ENCODE results near the gene RRBP1.
A peak's percentile ranks its signal among the peaks of the same experiment; 100 is the strongest.
"Not testable (repeated sequence)": the region's sequence is repeated elsewhere in the genome, so short reads cannot be mapped to it uniquely, and the experiment has no call there.

Gene RRBP1

GRCh38 chr20:17663486-17663885 lies 18.6 kb downstream of the RRBP1 start:
- DNase-seq (no peak), ATAC-seq (no peak)

- DNase-seq, result no peak
- no peak for ATAC-seq
Measured at GRCh38 chr20:17663040-17663399, 19.0 kb downstream of the RRBP1 start.

GRCh38 chr20:17662333-17663039 lies 19.6 kb downstream of the RRBP1 start:
- ATAC-seq (peak; percentile 66), DNase-seq (peak; percentile 16)

DNA sequence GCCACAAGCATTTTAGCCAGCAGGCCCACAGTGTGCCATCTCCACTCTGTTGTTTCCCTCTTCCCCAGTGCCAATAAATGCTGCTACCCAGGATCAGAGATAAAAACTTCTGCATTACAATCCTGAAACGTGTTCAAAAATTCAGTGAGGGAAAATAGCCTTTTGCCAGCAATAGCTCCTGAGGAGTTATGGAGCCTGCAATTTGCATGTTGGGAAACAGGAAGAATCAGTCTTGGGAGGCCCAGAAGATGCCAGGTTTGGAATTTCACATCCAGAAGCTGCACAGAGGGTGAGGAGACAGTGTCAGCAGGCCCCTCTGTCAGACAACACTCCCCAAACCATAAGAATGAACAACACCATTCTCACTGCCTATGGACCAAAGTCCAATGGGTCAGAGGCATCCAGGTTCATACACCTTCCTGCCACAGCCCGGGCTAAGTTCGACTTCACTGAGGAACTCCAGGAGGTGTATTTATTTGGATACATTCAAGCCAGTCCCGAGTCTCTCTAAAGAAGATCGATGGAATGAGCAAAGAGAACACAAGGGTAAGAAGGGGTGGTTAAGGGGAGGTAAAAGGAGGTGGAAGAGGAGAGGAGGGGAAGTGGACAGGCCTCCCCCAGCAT lies 20.8 kb downstream of the RRBP1 start:
- DNase-seq (no peak), ATAC-seq (no peak)

- DNase-seq, result no peak
Measured at GRCh38 chr20:17660667-17661066, 21.4 kb downstream of the RRBP1 start.

DNA sequence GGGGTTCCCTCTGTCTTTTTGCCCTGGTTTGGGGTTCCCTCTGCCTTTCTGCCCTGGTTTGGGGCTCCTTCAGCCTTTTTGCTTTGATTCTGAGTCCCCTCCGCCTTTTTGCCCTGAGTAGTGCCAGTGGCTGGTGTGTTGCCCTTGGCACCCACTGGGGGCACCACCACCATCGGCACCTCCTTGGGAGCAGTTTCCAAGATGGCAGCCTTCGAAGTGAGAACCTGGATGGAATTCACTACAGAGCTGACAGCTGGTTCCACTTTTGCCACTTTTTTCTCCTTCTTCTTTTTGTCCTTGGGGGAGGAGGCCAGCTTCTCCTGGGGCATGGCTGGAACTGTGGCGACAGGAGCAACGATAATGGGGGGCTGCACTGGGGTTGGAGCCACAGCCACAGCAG lies 22.2 kb downstream of the RRBP1 start:
- DNase-seq (no peak), ATAC-seq (no peak)

More at GRCh38 chr20:17660667-17661066, 21.4 kb downstream of the RRBP1 start:
- no peak for ATAC-seq

- not testable (repeated sequence) for ATAC-seq, DNase-seq
Measured at GRCh38 chr20:17659344-17659743, 22.7 kb downstream of the RRBP1 start.

DNA sequence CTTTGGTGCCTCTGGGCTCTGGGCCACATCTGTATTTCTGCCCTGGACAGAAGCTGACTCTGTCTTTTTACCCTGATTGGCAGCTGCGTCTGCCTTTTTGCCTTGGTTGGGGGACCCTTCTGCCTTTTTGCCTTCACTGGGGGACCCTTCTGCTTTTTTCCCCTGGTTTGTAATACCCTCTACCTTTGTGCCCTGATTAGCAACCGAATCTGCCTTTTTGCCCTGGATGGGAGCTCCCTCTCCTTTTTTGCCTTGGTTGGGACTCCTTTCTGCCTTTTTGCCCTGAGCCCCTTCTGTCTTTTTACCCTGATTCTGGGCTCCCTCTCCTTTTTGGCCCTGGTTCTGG lies 23.4 kb downstream of the RRBP1 start:
- no peak for DNase-seq
- ATAC-seq, result no peak

- ATAC-seq (no peak), DNase-seq (no peak)
Measured at GRCh38 chr20:17657898-17658647, 24.0 kb downstream of the RRBP1 start.

GRCh38 chr20:17657079-17657825 lies 24.8 kb downstream of the RRBP1 start:
- DNase-seq, result no peak
- no peak for ATAC-seq

DNA sequence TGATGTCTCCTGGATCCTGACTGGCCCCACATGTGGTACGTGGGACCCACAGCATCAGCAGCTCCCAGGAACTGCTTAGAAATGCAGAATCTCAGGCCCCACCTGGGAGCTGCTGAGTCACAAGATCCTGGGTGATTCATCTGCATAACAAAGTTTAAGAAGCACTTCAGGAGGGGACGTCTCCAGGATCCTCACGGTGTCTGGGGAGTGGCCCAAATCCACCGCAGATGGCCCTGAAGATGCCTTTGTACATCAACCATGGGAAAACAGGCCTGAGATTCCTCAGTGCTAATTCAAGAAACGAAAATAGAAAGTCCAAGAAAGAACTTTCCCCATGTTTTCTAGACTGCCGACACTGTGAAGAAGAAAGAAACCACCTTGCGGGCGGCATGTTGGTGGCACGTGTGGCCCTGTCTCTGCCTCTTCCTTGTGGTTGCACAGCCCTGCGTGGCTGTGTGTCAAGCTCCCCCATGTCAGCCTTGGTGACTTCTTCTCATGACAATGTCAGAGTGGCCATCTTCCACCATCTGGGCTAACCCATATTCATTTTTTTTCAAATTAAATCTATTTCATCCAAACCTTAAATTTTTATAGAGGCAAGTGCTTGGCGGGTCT lies 26.1 kb downstream of the RRBP1 start:
- DNase-seq (no peak), ATAC-seq (no peak)

- ATAC-seq (no peak), DNase-seq (no peak)
Measured at GRCh38 chr20:17655286-17655651, 26.8 kb downstream of the RRBP1 start.

GRCh38 chr20:17654649-17655285 lies 27.3 kb downstream of the RRBP1 start:
- ATAC-seq (no peak), DNase-seq (peak; percentile 38)

DNA sequence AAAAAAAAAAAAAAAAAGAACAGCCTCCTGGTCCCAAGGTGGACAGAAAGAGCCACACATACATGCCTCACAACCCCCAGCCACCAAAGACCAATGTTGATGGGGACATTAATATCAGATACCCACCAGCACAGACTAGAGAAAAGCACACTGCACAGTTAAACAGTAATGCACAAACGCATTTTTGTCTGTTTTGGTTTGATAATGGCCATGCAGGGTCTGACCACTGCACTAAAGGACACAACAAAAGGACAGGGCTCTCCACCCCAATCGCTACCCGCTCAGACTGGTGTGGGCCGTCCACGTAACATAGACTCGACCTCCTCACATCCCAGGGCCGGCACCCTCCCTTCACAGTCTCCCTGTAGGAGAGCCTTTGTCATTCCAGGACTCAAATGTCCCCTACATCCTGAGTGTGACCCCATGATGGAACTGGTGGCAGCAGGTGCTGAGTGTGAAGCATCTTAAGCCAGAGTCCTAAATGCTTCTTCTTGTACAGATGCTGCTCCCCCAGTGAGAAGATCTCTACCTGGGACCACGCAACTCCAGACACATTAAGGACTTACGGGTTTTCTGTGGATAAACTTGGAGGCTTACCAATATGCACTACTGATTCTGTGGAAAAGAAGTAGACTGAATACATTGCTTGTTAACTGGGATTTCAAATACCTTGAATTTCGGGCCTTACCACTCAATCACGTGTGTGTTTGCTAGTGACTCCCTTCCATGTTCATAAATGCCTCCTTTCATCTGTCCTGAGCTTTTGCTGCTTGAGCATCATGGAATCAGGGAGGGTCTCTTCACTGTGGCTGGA lies 28.0 kb downstream of the RRBP1 start:
- ATAC-seq, result no peak
- DNase-seq, result no peak

DNA sequence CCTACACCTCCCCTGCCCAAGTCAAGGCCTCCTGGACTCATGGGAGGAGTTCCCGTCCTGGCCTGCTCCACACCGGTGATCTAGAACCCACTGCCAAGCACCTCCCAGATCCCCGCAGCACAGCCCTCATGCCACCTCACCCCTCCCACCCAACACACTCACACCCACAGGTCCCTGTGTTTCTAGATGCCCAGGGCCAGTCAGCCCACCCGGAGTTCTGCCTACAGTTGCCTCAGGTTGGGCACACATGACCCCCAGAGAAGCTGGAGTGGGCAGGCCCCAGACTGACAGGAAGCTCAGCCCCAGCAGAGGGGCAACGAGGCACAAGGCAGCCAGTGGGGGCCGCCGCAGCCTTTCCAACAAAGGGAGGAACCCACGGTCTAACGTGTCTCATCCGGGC lies 29.6 kb downstream of the RRBP1 start:
- DNase-seq (no peak), ATAC-seq (no peak)

GRCh38 chr20:17651760-17652388 lies 30.2 kb downstream of the RRBP1 start:
- DNase-seq, result no peak
- ATAC-seq, result no peak

DNA sequence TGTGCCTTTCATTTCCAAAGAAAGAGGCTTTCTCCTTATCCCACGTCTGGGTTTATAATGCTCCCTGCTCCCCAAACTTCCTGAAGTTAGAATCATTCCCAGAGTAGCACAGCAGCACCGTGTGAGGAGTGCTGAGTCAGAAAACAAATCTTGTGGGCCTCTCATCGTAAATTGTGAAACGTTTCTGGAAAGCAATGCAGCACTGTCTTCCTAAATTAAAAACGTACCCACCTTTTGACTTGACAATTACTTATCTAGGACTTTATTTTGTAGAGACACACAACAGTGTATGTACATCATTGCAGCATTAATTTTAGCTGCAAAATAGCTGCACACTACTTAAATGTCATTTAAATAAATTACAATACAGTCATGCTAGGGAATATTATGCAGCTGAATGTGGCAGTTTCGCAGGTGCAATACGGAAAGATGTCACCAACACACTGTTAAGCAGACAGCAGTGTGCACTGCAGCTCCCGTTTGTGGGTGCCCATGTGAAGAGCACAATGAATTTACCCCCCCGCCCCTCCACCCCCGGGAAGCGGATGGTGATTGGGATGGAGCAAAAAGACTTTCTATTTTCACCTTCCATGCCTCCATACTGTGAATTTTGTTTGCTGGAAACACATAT lies 30.8 kb downstream of the RRBP1 start:
- ATAC-seq (no peak), DNase-seq (no peak)

DNA sequence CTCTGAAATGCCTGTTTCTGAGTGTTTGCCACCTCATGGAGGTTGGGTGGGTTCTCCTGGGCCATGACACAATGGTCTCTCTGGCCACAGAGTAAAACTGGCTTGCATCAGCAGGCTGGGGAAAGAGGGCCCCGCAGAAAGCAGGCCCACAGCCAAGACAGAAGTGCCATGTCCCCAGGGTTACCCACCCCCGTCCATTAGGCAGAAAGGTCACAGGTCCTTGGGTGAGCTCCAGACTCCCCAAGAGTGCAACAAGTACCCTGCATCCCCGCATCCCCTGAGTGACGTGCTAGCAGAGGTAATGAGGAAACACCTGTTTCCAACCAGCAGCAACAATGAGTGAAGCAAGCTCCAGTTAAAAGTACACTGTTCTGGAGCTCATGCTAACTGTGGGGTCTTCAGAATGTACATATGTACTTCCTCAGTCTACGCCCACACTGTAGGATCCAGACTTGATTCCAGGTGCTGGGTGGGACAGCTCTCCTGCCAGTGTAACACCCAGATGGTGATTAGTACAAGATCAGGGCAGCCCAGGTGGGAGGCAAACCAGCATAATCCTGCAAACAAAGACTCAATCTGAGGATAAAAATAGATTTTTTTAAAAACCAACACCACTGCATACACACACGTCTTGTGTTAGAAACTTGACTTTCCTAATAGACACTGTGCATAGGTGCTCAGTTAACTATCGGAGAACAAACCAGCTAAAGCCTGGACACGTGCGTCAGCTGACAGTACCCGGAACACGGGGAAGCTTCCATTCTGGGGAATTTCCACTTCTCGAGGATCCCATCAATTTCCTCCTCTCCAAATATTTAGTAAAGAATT lies 31.5 kb downstream of the RRBP1 start:
- ATAC-seq (no peak), DNase-seq (no peak)
